ENCODE data around the gene CD302.
"Not testable (repeated sequence)": the region's sequence is repeated elsewhere in the genome, so short reads cannot be mapped to it uniquely, and the experiment has no call there.

The CD302 gene, protein sequence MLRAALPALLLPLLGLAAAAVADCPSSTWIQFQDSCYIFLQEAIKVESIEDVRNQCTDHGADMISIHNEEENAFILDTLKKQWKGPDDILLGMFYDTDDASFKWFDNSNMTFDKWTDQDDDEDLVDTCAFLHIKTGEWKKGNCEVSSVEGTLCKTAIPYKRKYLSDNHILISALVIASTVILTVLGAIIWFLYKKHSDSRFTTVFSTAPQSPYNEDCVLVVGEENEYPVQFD

DNA sequence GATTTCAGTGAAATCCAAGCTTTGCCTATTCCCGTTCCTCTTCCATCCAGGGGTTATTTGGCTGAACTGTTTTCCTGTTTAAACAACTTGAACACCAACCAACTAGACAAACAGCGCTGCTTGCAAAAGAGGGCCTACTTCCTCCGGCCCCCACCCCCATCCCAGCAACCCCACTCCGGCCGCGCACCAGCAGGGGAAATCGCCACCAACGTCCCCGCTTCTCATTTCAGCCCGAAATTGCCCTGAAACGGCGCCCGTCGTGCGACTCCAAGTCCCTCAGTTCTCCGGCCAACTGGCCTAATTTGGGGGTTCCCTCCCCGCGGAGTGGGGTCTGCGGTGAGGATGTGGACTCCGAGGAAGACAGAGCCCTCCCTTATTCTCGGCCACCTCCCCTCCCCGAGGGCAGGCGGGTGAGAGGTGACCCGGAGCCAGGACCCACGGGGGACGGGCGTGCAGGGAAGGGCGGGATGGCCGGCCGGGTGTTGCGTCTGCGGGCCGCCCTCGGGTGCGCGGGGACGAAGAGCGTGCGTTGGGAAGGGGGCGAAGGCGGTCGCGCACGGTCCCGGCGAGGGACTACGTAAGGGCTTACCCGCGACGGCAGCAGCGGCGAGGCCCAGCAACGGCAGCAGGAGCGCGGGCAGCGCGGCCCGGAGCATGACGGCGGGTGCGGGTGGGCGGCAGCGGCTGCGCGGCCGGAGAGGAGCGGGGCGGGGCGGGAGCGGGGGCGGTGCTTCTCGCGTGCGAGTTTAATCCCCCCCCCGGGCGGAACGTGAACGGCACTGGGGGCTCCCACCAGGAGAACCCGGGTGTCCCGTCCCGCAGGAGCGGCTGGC, at the start of gene CD302:
TSS of gene CD302 (minus strand) at position 666 of the 833 bp plus-strand sequence. CDS start at position 656, 10 bp downstream.
- peak within 1 kb of the TSS; percentile 61 for H3K27ac ChIP-seq
- TF ChIP-seq, protein P1, sequence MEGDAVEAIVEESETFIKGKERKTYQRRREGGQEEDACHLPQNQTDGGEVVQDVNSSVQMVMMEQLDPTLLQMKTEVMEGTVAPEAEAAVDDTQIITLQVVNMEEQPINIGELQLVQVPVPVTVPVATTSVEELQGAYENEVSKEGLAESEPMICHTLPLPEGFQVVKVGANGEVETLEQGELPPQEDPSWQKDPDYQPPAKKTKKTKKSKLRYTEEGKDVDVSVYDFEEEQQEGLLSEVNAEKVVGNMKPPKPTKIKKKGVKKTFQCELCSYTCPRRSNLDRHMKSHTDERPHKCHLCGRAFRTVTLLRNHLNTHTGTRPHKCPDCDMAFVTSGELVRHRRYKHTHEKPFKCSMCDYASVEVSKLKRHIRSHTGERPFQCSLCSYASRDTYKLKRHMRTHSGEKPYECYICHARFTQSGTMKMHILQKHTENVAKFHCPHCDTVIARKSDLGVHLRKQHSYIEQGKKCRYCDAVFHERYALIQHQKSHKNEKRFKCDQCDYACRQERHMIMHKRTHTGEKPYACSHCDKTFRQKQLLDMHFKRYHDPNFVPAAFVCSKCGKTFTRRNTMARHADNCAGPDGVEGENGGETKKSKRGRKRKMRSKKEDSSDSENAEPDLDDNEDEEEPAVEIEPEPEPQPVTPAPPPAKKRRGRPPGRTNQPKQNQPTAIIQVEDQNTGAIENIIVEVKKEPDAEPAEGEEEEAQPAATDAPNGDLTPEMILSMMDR (conservative IDR thresholded peaks at IDR 0.05) = no peak
- TF ChIP-seq ZFX (IDR thresholded peaks at IDR 0.05) = 0 out of 2 replicates have a peak, but pooled peaks have one; percentile 10

DNA sequence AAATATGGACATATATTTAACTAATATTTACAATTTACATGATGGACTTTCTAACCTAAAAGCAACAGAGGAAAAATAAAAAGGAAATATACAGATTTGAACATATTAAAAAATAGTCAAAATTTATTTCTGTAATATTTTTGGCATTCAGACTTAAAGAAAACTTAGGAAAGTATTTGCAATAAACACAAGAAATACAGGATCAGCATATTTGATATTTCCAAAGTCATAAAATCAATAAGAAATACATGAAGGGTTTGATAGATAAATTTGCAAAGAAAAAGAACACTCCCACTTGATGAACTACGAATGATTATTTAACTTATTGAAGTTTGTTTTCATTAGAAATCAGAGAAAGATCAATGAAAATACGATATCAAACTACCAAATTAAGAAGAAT, 48.6 kb upstream of the CD302 start:
- TF ChIP-seq, protein P1 (conservative IDR thresholded peaks at IDR 0.05) = no peak
- no peak for TF ChIP-seq ZFX (IDR thresholded peaks at IDR 0.05)
- no peak overlapping the region for H3K27ac ChIP-seq

DNA sequence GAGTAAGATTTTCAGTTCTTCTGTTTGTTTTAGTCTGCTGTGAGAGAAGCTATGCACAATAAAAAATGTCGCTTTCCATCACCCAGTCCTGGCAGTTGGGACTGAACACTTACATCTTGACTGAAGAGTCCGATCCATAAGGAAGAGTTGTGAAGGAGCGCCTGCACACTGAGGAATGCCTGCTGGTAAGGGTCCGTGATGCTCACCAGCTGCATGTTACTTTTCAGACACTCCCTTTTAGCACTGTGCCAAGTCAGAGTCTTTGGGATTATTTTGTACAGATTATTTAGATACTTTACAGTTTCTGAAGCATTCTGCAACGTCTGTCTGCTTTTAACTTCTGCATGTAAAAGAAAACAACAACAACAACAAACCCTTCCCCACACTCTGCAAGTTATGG, 42.6 kb upstream of the CD302 start:
- TF ChIP-seq ZFX (IDR thresholded peaks at IDR 0.05) = no peak
- H3K27ac ChIP-seq = no peak overlapping the region

DNA sequence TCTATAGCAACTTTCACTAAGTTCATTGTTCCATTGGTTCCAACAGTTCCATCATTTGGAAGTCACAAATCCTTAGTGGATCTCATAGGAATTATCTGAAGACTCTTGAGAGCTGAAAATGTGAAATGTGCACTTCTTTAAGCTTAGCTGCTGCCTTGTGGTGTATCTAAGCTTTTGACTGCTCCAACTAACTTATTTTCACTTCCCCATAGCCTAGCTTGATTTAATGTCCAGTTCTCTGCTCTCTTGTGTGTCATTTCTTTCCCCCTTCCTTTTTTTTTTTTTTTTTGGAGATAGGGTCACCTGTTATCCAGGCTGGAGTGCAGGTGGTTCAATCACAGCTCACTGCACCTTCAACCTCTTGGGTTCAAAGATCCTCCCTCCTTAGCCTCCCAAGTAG, 34.9 kb upstream of the CD302 start:
- TF ChIP-seq ZFX (IDR thresholded peaks at IDR 0.05) = no peak
- TF ChIP-seq, protein P1 (conservative IDR thresholded peaks at IDR 0.05) = no peak
- H3K27ac ChIP-seq = no peak overlapping the region

DNA sequence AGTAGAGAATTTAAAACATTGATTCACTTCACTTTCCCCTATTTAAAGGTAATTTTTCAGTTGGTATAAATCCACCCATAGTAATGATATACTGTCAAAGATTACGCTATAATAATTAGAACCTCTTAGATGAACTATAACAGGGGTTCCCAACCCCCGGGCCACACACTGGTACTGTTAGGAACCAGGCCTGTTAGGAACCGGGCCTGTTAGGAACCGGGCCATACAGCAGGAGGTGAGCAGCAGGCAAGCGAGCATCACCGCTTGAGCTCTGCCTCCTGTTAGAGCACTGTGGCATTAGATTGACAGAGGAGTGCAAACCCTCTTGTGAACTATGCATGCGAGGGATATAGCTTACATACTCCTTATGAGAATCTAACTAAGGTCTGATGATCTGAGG, 34.0 kb upstream of the CD302 start:
- TF ChIP-seq, protein P1 (conservative IDR thresholded peaks at IDR 0.05) = no peak
- H3K27ac ChIP-seq = no peak overlapping the region

DNA sequence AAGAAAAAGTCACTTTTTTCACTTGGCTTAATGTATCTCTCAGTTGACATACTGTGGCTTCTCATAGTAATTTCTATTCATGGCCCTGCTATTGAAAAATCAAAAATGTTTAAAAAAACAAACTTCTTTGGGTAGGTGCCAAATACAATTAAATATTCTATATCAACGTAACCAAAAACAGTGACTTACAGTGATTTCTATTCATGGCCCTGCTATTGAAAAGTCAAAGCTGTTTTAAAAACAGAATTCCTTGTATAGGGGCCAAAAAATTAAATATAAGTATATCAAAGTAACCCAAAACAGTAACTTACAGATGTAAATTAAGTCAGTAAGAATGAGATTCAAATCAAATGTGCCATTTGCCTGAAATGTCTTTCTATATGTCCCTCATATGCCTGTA, 31.4 kb upstream of the CD302 start:
- TF ChIP-seq, protein P1 (conservative IDR thresholded peaks at IDR 0.05) = no peak
- no peak for TF ChIP-seq ZFX (IDR thresholded peaks at IDR 0.05)
- no peak overlapping the region for H3K27ac ChIP-seq

DNA sequence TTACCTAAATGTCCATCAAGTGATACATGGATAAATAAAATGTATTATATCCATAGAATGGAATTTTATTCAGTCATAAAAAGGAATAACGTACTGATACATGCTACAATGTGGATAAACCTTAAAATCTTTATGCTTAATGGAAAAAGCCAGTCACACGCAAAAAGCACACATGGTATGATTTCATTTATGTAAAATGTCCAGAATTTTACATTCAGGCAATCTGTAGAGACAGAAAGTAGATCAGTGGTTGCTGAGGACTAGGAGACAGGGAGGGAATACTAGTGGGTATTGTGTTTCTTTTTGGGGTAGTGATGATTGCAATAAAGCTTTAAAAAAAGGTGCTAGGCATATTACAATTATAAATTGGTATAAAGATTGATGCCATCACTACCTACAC, 30.7 kb upstream of the CD302 start:
- TF ChIP-seq ZFX (IDR thresholded peaks at IDR 0.05) = no peak
- TF ChIP-seq, protein P1 (conservative IDR thresholded peaks at IDR 0.05) = no peak
- no peak overlapping the region for H3K27ac ChIP-seq

DNA sequence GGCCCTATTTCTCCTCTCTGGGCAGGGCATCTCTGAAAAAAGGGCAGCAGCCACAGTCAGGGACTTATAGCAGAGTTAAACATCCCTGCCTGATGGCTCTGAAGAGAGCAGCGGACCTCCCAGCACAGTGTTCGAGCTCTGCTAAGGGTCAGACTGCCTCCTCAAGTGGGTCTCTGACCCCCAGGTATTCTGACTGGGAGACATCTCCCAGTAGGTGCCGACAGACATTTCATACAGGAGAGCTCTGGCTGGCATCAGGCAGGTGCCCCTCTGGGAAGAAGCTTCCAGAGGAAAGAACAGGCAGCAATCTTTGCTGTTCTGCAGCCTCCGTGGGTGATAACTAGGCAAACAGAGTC, 24.4 kb upstream of the CD302 start:
- H3K27ac ChIP-seq = not testable (repeated sequence)

DNA sequence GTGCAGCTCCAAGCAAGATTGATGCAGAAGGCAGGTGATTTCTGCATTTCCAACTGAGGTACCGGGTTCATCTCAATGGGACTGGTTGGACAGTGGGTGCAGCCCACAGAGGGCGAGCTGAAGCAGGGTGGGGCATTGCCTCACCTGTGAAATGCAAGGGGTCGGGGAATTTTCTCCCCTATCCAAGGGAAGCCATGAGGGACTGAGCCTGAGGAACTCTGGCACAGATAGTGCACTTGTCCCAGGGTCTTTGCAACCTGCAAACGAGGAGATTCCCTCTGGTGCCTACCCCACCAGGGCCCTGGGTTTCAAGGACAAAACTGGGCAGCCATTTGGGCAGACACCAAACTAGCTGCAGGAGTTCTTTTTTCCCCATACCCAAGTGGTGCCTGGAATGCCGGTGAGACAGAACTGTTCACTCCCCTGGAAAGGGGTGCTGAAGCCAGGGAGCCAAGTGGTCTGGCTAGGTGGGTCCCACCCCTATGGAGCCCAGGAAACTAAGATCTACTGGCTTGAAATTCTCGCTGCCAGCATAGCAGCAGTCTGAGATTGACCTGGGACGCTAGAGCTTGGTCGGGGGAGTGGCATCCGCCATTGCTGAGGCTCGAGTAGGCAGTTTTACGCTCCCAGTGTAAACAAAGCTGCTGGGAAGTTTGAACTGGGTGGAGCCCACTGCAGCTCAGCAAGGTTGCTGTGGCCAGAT, 23.9 kb upstream of the CD302 start:
- H3K27ac ChIP-seq = not testable (repeated sequence)

All from C4-2B (cell line).